HG02678 (cell line): ENCODE data around the gene PLCXD1.
"Not testable (repeated sequence)": the region's sequence is repeated elsewhere in the genome, so short reads cannot be mapped to it uniquely, and the experiment has no call there.

ENCODE experiments used
- ATAC-seq: cut with Tn5 transposase; IDR thresholded peaks from one replicate; pipeline ENCODE4 v1.9.1; 2021; ENCODE audit warnings: mild to moderate bottlenecking, moderate library complexity; ENCODE audit not compliant: unreplicated experiment

Gene PLCXD1

DNA sequence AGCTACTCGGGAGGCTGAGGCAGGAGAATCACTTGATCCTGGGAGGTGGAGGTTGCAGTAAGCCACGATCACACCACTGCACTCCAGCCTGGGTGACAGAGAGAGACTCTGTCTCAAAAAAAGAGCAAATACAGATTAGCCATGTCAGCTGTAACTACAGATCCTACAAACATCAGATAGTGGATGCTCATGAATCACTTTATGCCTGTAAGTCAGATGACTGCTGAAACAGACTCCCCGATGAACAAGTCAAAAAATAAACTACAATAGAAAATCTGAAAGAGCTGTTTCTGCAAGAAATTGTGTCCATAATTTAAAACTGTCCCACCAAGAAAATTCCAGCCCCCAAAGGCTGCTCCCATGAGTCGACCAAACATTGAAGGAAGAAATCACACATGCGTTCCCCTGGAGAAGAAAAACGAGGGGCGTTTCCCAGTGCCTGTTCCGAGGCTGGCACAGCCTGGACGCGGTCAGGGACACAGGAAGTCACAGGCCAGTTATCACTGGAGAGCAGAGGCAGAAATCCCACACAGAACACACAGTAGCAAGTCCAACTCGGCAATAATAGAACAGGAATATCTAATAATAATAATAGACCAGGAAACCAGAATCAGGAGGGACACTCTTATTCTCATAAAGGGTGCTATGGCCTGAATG lies 67.4 kb downstream of the PLCXD1 start:
- ATAC-seq, result no peak

DNA sequence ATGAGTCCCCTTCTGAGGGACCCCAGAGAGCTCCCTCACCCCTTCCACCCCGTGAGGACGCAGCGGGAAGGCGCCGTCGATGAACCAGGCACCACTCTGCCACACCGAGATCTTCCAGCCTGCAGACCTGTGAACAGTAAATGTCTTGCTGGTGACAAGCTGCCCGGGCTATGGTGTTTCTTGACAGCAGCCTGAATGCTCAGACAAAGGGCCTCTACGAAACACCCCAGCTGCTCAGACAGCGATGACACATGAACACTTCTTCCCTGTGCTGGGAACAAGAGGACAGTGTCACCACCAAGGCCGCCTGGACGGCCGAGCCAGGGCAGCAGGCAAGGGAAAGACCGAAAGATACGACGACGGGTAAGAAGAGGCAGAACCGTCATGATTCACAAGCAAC lies 68.0 kb downstream of the PLCXD1 start:
- ATAC-seq, result no peak

DNA sequence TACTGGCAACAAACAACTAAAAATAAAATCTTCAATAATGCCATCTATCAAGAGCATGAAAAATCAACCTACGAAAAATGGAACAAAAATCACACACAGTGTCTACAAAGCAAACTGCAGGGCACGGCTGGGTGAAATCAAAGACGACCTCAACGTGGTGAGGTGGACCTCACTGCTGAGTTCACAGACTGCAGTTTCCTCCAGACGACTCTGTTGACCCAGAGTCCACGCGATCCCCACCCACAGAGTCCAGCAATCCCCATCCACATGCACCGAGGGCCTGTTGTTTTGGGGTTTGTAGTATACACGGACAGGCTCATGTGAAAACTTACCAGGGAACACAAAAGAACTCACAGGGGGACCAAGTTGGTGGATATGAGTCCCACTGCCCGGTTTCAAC lies 68.5 kb downstream of the PLCXD1 start:
- no peak for ATAC-seq

DNA sequence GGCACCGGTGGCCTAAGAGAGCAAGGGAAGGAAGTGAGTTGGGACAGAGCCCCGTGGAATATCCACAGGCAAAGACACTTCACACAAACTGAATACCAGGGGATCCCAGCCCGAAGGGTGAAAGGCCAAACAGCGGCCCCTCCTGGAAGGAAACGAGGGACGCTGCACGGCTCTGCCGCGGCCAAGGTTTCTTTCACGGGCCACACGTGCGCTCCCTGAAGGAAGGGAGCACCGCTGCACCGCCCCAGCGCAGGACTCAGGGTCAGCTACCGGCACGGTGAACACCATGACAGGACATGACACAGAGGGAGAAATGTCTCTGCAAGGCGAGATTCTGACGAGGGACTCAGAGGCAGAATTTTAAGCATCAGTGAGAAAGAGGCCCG lies 69.0 kb downstream of the PLCXD1 start:
- ATAC-seq, result no peak

DNA sequence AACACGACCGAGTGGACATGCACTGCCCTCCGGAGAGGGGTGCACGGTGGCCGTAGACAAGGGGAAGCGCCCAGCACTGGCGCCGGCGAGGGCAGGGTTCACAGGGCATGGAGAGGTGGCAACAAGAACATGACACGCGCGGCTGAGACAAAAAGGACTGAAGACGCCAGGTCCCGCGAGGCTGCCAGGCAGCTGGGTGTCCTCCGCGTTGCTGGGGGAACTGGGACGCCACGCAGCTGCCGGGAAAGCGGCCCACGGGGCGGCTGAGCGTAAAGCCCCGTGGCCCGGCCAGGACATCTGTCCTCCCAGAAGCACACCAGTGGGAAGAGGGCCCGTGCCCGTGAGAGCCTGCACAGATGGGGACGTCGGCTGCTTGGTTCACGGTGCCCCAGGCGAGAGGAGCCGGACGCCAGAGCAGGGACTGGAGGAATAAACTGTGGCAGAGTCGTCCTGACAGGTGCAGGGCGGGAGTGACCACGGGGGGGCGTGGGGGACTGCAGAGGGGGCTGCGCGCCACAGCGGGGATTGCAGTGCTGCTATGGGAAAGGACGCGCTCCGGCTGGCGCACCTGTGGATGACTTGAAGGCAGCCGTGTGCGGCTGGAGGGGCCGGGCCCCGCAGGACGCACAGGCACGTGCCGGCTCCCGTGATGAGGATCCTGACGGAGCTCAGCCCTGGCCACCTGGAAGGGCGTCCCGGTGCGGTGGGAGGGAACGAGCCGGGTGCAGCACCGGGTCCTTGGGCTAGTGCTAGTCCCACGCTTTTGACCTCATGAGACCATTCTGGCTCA lies 69.5 kb downstream of the PLCXD1 start:
- no peak for ATAC-seq

DNA sequence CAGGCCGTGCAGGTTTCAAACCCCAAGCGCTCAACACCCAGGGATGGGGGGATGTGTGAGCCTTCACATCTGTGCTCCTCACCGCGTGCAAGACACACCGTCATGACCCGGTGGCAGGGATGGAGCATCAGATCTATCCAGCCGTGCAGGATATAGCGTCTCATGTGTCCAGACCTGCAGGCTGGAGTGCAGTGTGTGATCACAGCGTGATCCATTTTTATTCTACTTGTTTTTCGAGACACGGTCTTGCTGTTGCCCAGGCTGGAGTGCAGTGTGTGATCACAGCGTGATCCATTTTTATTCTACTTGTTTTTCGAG lies 70.1 kb downstream of the PLCXD1 start:
- ATAC-seq, result not testable (repeated sequence)

DNA sequence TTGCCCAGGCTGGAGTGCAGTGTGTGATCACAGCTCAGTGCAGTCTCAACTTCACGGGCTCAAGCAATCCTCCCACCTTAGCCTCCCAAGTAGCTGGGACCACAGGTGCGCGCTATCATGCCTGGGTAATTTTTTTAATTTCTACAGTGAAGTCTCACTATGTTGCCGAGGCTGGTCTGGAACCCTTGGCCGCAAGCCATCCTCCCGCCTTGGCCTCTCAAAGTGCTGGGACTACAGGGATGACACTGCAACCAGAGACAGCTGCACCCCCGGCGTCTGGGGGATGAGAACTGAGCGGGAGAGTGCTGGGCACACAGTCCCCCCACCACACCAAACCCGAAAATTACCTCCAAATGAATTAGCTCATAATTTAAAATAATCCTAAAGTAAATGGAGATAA lies 70.6 kb downstream of the PLCXD1 start:
- ATAC-seq, result no peak

DNA sequence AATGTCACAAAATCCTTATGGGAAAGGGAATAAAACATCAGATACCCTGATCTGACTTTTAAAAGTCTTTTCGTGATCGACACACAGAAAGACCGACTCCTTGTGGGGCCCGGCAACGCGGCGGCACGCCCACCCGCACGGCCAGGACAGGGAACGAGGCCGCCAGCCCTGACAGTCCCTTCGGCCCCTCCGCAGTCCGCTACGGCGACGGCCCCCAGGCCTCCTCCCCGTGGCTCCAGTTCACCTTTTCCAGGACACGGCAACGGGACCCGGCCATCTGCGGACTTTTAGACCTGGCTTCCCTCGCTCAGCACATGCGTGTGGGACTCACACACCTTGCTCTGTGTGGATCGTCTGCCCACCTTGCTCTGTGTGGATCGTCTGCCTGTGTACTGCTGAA lies 71.0 kb downstream of the PLCXD1 start:
- no peak for ATAC-seq

DNA sequence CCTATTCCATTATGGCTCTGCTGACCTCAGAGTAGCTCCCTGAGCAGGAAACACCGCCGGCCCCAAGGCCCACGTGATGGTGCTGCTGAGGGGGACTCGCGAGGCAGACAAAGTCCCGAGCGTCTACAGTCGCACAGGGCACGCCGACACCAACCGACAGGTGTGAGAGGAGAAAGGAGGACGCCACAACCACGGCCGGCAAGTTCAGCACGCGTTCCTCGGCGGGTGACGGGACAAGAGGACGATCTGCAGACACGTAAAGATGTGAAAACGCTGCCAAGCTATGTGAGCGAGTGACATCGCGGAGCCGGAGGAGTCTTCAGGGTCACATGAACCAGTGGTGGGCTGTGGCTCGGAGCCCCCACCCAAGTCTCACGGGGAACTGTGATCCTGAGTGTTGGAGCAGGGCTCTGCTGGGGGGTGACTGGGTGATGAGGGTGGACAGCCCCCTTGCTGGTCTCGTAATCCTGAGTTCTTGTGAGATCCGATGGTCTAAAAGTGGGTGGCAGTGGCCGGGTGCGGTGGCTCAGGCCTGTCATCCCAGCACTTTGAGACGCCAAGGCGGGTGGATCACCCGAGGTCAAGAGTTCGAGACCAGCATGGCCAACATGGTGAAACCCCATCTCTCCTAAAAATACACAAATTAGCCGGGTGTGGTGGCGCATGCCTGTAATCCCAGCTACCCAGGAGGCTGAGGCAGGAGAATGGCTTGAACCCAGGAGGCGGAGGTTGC lies 71.6 kb downstream of the PLCXD1 start:
- no peak for ATAC-seq
